Measurements from ENCODE around the gene TARS3. TPM values are rescaled to one million over a fixed set of nuclear protein-coding genes. Genes with fewer than 3 reads are reported as not detected.

Gene TARS3
- total RNA-seq, 1 experiment from 2014 or later = 12.4 TPM

DNA sequence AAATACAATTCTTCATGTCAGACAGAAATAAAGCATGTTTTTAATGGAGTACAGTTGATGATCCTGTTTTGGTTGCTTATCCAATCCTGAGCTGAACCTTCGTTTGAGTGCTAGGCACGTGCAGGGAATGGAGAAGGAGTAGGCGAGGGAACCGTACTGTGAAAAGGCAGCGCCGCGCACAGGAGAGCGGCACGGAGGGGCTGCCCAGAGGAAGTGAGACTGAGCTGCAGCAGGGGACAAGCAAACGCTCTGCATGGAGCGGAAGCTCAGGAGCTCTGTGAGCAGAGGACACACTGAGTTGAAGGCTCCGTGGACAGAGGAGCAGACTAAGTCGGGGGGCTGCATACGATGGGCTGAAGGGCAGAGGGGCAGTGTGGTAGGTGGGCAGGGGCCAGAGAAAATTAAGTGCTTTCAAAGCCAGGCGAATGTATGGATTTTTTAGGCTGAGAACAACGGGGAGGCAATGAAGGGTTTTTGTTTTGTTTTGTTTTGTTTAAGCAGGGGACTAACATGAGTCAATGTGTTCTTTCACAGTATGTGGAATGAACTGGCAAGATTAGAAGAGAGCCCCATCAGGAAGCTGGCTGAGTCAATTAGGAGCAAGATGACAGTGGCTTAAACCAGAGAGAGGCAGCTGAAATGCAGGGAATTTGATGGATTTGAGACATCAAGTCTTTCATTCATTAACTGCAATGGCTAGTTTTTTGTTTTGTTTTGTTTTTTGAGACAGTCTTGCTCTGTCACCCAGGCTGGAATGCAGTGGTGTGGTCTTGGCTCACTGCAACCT, 48.3 kb downstream of the TARS3 start:
- no TSS peak for BruUV-seq (replicated peaks)
- DNase-seq (ENCODE audit: low read depth, low spot score) (no peak), ATAC-seq (peak; percentile 70; the same call in 1 of the 2 replicates)
- in situ Hi-C loops (cut with HindIII; ENCODE audit: low pct_unique_long_range_greater_than_20kb, low sequenced_read_pairs) (no loop called here), intact Hi-C loops (cut with micrococcal nuclease; ENCODE audit: unreplicated experiment) (no loop called here)
- H3K27ac ChIP-seq (ENCODE audit: low read length) = no peak overlapping the region
- TF ChIP-seq POLR2AphosphoS5 (IDR thresholded peaks at IDR 0.05; ENCODE audit: low read depth, low read length) (no peak), TCF7L2 (IDR thresholded peaks at IDR 0.05; ENCODE audit: low read depth, low read length) (no peak), SIN3A (IDR thresholded peaks at IDR 0.05; ENCODE audit: borderline replicate concordance, insufficient read depth, low read depth, low read length) (no peak)
- TF ChIP-seq, protein P1, sequence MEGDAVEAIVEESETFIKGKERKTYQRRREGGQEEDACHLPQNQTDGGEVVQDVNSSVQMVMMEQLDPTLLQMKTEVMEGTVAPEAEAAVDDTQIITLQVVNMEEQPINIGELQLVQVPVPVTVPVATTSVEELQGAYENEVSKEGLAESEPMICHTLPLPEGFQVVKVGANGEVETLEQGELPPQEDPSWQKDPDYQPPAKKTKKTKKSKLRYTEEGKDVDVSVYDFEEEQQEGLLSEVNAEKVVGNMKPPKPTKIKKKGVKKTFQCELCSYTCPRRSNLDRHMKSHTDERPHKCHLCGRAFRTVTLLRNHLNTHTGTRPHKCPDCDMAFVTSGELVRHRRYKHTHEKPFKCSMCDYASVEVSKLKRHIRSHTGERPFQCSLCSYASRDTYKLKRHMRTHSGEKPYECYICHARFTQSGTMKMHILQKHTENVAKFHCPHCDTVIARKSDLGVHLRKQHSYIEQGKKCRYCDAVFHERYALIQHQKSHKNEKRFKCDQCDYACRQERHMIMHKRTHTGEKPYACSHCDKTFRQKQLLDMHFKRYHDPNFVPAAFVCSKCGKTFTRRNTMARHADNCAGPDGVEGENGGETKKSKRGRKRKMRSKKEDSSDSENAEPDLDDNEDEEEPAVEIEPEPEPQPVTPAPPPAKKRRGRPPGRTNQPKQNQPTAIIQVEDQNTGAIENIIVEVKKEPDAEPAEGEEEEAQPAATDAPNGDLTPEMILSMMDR (IDR thresholded peaks at IDR 0.05) = no peak
- TF ChIP-seq, protein P2, sequence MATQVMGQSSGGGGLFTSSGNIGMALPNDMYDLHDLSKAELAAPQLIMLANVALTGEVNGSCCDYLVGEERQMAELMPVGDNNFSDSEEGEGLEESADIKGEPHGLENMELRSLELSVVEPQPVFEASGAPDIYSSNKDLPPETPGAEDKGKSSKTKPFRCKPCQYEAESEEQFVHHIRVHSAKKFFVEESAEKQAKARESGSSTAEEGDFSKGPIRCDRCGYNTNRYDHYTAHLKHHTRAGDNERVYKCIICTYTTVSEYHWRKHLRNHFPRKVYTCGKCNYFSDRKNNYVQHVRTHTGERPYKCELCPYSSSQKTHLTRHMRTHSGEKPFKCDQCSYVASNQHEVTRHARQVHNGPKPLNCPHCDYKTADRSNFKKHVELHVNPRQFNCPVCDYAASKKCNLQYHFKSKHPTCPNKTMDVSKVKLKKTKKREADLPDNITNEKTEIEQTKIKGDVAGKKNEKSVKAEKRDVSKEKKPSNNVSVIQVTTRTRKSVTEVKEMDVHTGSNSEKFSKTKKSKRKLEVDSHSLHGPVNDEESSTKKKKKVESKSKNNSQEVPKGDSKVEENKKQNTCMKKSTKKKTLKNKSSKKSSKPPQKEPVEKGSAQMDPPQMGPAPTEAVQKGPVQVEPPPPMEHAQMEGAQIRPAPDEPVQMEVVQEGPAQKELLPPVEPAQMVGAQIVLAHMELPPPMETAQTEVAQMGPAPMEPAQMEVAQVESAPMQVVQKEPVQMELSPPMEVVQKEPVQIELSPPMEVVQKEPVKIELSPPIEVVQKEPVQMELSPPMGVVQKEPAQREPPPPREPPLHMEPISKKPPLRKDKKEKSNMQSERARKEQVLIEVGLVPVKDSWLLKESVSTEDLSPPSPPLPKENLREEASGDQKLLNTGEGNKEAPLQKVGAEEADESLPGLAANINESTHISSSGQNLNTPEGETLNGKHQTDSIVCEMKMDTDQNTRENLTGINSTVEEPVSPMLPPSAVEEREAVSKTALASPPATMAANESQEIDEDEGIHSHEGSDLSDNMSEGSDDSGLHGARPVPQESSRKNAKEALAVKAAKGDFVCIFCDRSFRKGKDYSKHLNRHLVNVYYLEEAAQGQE (IDR thresholded peaks at IDR 0.05; ENCODE audit: insufficient read depth in 1 of 2, low read depth in 2 of 2, low read length in 1 of 2) = no peak
- no peaks in the 10 kb centered on the region for H3K9me3 ChIP-seq (ENCODE audit: control insufficient read depth, insufficient read depth, low read depth, low read length)
- ChIA-PET CTCF (no interaction called here), POLR2A (interaction anchor here (0.7 kb wide), 1 partner anchor 436 kb away, joined by 4 read pairs; no protein-coding TSS in a partner anchor)
- 0 out of 2 replicates have a peak, but pooled peaks cover 2% of the 10 kb centered on the region for H3K36me3 ChIP-seq (ENCODE audit: control insufficient read depth, insufficient read depth, low read length)
- H3K4me1 ChIP-seq (ENCODE audit: control insufficient read depth, insufficient read depth, low read length) = no peaks in the 10 kb centered on the region
- no peak overlapping the region for H3K4me3 ChIP-seq (ENCODE audit: low read depth in 2 of 2, low read length in 2 of 2)
- no peaks in the 10 kb centered on the region for H3K27me3 ChIP-seq (ENCODE audit: control insufficient read depth, insufficient read depth, low read length)

DNA sequence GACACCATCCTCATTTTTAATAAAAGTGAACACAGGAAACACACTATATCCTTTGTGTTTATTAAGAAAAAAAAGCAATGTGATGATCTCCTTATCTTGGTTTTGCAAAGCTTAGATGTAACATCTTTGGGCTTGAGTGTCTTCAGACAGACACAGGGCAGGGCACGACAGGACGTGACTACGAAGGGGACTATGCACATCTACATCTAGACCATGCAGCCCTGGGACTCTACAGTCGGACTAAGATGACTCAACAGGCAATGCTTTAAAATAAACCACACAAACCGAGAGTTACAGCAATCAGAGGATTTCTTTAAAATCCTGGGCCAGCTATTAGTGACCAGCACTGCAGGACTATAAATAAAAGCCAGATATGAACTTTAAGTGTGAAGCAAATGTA, 49.3 kb downstream of the TARS3 start:
- Histone ChIP-seq H3K9me3 (ENCODE audit: control insufficient read depth, insufficient read depth, low read depth, low read length) (no peaks in the 10 kb centered on the region), H3K36me3 (ENCODE audit: control insufficient read depth, insufficient read depth, low read length) (0 out of 2 replicates have a peak, but pooled peaks cover 2% of the 10 kb centered on the region), H3K4me3 (ENCODE audit: low read depth in 2 of 2, low read length in 2 of 2) (no peak overlapping the region), H3K27me3 (ENCODE audit: control insufficient read depth, insufficient read depth, low read length) (no peaks in the 10 kb centered on the region), H3K4me1 (ENCODE audit: control insufficient read depth, insufficient read depth, low read length) (no peaks in the 10 kb centered on the region), H3K27ac (ENCODE audit: low read length) (no peak overlapping the region)
- TF ChIP-seq, protein P2 (IDR thresholded peaks at IDR 0.05; ENCODE audit: insufficient read depth in 1 of 2, low read depth in 2 of 2, low read length in 1 of 2) = no peak
- no peak for TF ChIP-seq POLR2AphosphoS5 (IDR thresholded peaks at IDR 0.05; ENCODE audit: low read depth, low read length)
- TF ChIP-seq SIN3A (IDR thresholded peaks at IDR 0.05; ENCODE audit: borderline replicate concordance, insufficient read depth, low read depth, low read length) = no peak
- TF ChIP-seq, protein P1 (IDR thresholded peaks at IDR 0.05) = no peak
- TF ChIP-seq TCF7L2 (IDR thresholded peaks at IDR 0.05; ENCODE audit: low read depth, low read length) = no peak
- intact Hi-C loops (cut with micrococcal nuclease; ENCODE audit: unreplicated experiment) = no loop called here
- DNase-seq (ENCODE audit: low read depth, low spot score) (no peak), ATAC-seq (no peak)
- POLR2A ChIA-PET = no interaction called here
- BruUV-seq (replicated peaks) = no TSS peak
- CTCF ChIA-PET = no interaction called here
- in situ Hi-C loops (cut with HindIII; ENCODE audit: low pct_unique_long_range_greater_than_20kb, low sequenced_read_pairs) = no loop called here

All from Panc1 (cell line).